HG03521 (cell line): ENCODE data around the gene PNPLA3.

Experiments
- ATAC-seq: cut with Tn5 transposase; IDR thresholded peaks from one replicate; pipeline ENCODE4 v1.9.1; 2021; ENCODE audit warnings: mild to moderate bottlenecking, moderate library complexity; ENCODE audit not compliant: unreplicated experiment

The PNPLA3 gene

GRCh38 chr22:43957871-43958270 is 34.3 kb downstream of the PNPLA3 start:
- no peak for ATAC-seq

DNA sequence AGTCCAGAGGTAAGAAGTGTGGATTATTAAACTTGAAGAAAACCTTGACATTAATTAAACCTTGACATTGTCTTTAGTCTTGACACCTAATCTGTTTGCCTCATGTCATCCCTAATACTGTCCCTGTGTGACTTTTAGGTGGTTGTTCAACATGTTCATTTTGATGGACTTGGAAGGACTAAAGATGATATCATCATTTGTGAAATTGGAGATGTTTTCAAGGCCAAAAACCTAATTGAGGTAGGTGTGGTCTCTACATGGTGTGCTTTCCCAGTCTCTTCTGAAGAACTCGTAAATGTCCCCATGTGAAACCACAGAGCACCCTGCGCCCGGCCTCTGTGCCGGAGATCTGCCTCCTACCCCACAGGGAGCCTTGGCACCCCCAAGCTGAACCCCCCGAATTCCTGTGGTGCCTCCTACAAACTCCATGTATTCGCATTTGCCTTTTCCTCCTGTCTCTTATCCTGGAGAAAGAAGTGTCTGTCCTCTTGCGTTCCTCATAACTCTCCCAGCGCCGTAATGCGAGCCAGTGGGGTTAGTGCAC is 40.8 kb downstream of the PNPLA3 start:
- no peak for ATAC-seq

DNA sequence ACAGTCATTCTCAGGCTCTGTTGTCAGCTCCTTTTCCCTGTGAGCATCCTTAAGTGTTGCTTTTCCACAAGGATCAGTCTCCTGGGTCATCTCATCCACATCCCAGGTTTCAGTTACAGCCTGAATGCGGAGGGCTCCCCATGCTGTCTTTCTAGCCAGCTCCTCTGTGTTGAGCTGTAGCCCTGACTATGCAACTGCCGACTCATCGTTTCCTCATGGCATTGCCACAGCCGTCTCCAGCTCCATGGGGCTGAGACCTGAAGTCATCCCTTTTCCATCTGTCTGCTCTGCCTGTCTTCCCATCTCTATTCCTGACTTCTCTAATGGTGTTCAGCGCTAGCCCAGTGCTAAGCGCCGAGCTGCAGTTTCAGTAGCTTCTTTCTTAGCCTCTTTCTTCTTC is 43.5 kb downstream of the PNPLA3 start:
- no peak for ATAC-seq

GRCh38 chr22:43968614-43969013 is 45.0 kb downstream of the PNPLA3 start:
- no peak for ATAC-seq

GRCh38 chr22:43969021-43969878 is 45.6 kb downstream of the PNPLA3 start:
- ATAC-seq, result no peak

DNA sequence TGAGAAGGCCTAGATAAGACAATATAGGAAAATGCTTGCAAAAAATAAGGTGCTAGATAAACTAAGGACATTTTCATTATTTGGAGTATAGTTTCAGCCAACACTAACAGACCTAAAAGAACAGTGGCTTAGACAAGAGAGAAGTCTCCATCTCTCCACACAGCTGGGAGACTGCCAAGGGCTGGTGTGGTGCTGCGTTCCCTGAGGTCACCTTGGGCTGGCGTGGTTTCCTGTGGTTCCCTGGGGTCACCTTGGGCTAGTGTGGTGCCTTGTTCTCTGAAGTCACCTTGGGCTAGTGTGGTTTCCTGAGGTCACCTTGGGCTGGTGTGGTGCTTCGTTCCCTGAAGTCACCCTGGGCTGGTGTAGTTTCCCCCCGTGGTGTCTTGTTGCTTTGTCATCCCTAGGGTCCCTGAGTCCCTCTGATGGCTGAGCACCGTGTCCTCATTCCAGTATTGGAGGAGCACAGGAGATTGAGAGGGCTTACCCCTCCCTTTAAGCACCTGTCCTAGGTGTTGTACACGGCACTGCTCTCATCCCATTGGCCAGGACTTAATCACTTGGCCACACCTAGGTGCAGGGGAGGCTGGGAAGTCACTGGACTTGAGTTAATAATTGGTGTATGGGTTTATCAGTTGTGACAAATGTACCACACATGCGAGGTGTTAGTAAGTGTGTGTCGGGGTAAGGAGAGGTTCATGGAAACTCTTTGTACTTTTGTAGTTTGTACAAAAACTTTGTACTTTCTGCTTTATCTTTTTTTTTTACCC is 46.6 kb downstream of the PNPLA3 start:
- ATAC-seq, result no peak

DNA sequence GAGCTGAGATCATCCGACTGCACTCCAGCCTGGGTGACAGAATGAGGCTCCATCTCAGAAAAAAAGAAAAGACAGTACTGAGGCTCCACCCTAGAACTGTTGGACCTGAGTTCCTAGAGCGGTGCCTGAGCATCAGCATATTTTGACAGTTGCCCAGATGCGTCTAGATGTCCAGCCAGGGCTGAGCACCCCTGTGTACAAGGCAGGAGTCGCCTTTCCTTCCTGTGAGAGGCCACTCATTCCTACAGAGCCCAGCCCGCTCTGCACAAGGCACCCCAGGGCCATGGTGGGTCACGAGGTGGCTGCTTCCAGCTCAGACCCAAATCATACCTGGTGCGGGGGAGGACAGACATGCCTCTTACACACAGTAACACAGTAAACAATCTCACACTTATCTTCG is 47.5 kb downstream of the PNPLA3 start:
- no peak for ATAC-seq

- ATAC-seq, result no peak
Observed at GRCh38 chr22:43972931-43973462, 49.4 kb downstream of the PNPLA3 start.

DNA sequence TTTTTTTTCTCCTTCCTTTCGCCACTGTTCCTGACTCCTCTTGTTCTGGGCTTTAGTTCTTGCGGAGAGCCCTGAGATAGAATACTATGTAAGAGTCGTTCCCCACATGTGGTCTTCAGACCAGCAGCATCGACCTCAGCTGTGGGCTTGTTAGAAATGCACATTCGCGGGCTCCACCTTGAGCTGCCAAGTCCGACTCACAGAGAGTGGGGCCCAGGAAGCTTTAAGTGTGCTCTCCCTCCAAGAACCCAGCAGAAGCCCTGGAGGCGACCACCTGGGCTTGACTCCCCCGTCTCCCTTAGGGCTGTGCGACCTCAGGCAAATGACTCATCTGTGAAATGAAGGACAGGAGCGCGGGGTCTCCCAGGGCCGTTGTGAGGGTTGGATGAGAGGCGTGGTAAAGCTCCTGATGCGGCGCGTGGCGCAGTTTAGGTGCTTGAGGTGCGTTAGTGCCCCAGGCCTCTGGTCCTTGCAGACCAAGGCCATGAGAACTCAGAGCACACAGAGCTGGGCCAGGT is 50.5 kb downstream of the PNPLA3 start:
- ATAC-seq, result no peak

GRCh38 chr22:43975041-43975440 is 51.4 kb downstream of the PNPLA3 start:
- ATAC-seq, result no peak

DNA sequence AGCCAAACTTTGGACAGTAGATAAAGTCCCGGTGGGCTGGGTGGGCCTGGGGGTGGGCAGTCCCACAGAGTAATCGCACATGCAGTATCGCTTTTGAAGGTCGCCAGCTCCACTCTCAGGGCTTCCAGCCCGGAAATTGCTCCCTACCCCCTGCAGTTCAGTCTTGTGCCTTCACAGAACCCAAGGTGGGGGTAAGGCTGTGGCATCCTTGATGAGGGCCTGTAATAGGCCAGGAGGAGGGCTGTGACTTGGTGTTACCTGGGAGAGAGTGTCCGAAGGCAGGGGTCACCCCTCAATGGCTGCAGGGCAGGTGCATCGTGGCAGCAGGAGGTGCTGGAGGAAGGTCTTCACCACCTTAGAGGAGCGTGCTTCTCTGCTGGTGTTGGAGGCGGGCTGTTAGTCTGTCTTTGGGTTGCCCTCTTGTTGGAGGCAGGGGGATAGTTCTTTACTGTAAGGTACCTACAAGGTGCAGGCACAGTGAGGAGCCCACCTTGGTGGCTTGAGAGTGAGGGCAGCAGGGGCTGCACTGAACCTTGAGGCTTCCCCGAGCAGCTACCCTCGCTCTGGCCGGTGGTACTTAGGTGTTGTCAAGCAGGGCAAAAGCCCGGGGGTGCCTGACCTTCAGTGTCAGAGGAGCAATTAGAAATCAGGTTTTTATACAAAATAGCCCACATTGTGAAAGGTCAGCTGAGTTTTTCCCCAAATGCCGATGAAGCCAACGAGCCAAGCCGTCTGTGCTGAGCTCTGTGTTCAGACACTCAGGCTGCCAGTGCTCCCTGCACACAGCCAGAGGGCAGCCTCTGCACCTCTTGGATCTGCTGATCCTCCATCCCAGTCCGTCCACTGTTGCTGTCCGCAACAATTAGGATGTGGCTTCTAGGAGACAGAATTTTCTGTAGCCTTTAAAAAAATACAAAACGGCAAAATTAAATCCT is 53.5 kb downstream of the PNPLA3 start:
- no peak for ATAC-seq

DNA sequence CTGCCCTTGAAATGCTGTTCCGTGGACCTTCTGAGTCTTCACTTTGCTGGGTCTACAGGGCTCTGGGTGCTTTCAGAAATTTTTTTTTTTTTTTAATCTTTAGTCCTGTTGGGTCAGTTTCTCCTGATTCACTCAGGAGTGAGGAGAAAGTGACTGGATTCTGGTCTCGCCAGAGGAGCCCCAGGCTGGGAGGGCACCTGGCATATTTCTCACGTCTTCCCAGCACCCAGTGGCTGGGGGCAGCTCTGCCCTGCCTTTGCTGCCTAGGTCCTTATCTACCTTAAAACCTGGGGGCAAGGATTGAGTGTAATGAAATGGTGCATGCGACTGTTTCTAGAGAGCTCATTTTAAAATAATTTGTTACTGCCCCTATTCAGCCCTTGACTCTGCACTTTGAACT is 55.0 kb downstream of the PNPLA3 start:
- ATAC-seq, result no peak

- ATAC-seq, result no peak
Observed at GRCh38 chr22:43980579-43980978, 57.0 kb downstream of the PNPLA3 start.

DNA sequence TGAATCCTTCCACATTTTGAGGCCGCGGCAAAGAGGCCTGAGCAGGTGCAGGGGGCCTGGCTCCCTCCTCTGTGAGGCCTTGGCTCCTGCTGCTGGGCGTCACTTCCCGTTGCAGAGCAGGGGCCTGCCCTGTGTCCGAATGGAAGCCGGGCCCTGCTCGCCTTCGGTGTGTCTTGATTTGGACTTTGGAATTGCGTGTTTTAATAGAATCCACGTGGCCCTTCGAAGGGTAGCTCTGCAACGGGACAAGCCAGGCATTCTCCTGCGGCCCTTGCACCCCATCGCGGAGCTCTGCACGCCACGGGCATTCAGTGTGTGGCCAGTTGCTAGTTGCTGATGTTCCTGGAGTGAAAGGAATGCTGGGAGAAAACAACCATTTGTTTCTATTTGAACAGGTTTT is 57.4 kb downstream of the PNPLA3 start:
- ATAC-seq, result no peak

GRCh38 chr22:43983808-43984207 is 60.2 kb downstream of the PNPLA3 start:
- no peak for ATAC-seq

DNA sequence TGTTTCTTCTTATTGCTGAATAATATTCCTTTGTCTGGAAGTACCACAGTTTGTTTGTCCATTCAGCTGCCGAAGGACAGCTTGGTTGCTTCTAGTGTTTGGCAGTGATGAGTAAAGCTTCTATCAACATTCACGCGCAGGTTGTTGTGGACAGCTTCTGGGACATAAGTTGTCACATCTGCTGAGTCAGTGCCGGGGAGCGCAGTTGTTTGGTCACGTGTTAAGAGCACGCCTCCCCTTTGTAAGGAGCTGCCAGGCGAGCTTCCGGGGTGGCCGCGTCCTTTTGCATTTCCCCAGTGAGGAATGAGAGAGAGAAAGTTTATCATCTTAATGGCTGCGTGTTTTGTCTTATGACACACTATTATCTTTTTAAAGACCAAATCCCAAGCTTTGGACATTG is 61.9 kb downstream of the PNPLA3 start:
- ATAC-seq, result no peak

GRCh38 chr22:43988116-43988820 is 64.7 kb downstream of the PNPLA3 start:
- ATAC-seq, result no peak

DNA sequence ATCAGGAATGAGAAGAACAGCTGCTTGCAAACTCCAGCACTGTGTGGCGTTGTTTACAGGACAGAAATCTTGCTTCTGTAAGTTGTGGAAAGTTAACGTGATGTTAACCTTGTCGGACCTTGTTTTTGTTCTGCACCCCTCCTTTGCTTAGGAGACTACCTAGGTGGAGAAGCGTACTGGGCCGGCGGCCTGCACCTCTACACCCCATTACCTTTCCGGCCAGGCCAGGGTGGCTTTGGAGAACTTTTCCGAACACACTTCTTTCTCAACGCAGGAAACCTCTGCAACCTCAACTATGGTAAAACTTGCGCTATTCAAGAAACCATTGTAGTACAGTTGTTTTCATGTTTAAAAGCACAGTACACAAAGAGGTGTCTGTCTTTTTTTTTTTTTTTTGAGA is 65.4 kb downstream of the PNPLA3 start:
- ATAC-seq, result no peak

- no peak for ATAC-seq
Observed at GRCh38 chr22:43990044-43990443, 66.4 kb downstream of the PNPLA3 start.
